Caki2 (cell line): ENCODE measurements around the gene PIGT. TPM values are rescaled to one million over a fixed set of nuclear protein-coding genes. Genes with fewer than 3 reads are reported as not detected.

ENCODE experiments used
- DNase-seq: peaks from one replicate; pipeline ENCODE4 v3.0.0-alpha.2; 2015; ENCODE audit warnings: low read depth
- in situ Hi-C: cut with HindIII; loops from 2 replicates; pipeline ENCODE4 v1.10.0; 2016; ENCODE audit warnings: low sequenced_read_pairs, low pct_unique_long_range_greater_than_20kb, mixed read lengths
- total RNA-seq: library from RNA; depleted of rRNA; stranded (reverse); fragments of >200 nt; shearing (Covaris generic); gene quantifications from 2 replicates; pipeline ENCODE4 v1.2.3, GENCODE V29; 2014; ENCODE audit warnings: low replicate concordance; rRNA removed

PIGT gene
- 66.4 and 89.4 TPM in 2 replicates for total RNA-seq

GRCh38 chr20:45415822-45416637 lies at the start of gene PIGT:
Gene PIGT (plus strand): TSS chr20:45416141. CDS start chr20:45416157, 16 bp downstream.
- DNase-seq = peak; percentile 83
- in situ Hi-C loops = no loop called here

GRCh38 chr20:45366192-45366591 lies 49.7 kb upstream of the PIGT start:
- in situ Hi-C loops = no loop called here
- DNase-seq = no peak

GRCh38 chr20:45366631-45367030 lies 49.3 kb upstream of the PIGT start:
- no peak for DNase-seq
- in situ Hi-C loops = no loop called here

GRCh38 chr20:45367126-45367525 lies 48.8 kb upstream of the PIGT start:
- no peak for DNase-seq
- in situ Hi-C loops = no loop called here

DNA sequence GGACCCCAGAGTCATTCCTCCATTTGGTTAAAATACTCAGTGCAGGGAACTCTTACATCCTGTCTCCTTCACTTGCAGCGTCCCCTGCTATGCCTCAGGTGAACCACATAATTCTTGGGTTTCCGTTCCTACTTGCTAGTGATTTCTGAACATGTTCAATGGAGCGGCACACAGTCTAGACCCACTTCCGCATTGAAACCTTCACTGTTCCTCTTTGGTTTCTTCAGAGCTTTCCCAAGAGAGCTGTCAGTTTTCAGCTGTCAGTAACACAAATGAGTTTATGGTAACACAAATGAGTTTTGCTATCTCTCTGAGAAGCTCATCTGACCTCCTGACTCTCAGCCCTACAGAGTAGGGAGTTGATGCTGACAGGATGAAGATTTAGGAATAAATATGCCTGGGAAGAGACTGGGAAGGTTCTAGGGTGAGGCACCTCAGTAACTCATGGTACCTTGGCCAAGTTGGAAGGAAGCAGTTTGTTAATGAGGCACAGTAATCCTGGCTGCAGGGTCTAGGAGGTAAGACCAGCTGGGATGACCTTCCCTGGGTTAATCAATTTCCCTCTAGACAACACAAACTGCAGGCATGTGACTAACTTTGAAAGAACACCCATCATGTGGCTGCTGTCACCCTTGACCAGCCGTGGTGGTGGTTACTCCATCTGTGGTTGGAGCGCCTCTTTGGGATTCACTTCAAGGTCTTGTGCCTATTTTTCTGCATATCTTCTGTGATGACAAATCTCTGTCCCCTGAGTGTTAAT lies 47.5 kb upstream of the PIGT start:
- in situ Hi-C loops = no loop called here
- DNase-seq = no peak

DNA sequence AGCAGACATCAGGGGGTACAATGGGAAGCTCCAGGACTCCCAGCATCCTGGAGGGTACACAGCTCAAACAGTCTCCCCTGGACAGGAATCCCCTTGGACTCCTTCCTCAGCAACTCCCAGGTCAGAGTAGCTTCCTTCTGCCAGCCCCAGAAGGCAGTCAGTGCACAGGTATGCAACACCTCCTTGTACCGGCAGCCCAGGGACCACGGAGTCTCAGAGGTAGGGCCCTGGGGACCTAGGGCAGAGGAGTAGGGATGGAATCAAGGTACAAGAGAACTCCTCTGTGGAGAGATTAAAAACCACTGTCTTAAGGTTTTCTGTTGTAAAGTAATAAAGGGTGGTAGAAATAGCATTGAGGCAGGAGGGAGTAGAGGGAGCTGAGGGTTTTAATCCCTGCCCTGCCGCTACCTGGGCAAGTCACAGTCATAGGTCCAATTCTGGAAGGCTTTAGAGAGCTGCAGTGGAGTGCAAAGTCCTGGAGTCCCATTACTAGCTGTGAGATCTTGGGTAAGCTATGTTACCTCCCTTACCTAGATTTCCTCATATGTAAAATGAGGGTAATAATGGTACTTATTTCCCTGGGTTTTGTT lies 45.3 kb upstream of the PIGT start:
- no peak for DNase-seq
- in situ Hi-C loops = no loop called here

- in situ Hi-C loops = no loop called here
- DNase-seq = no peak
These were observed 43.7 kb upstream of the PIGT start for GRCh38 chr20:45372241-45372640.

GRCh38 chr20:45372646-45373352 lies 43.1 kb upstream of the PIGT start:
- no peak for DNase-seq
- in situ Hi-C loops = no loop called here

DNA sequence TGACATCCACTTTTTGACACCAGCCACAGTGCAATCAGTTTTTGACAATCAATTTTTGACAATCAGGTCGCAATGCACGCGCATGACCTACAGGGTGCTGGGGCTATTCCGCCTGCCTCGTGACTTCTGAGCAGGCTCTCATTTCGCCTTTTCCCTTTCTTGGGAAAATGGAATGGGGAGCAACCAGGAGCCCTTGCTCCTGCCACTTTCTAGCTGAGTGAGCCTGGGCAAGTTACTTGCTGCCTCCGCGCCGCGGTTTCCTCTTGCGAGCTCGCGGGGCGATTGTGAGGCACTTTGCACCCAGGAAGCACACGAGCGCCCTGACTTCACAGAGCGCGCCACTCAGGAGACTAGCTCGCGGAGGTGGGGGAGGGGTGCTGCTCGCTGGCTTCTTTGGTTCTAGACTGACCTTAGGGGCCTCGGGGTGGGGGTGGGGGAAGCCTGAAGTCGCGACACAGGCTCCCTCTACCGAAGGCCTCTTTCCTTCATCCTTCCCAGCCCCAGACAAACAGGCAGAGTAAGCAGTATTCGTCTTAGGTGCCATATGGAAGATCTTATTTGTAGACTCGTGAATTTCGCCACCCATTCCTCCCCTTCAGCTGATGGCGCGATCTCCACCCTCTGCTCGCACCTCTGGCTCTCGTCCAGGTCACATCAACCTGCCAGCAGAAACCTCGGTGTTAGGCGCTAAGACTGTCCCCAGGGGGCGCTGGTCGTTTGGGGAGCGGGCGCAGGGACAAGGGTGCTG lies 42.4 kb upstream of the PIGT start:
- in situ Hi-C loops = no loop called here
- DNase-seq = peak; percentile 75

- DNase-seq = no peak
- in situ Hi-C loops = no loop called here
These were observed 41.9 kb upstream of the PIGT start for GRCh38 chr20:45374101-45374467.

- in situ Hi-C loops = no loop called here
- no peak for DNase-seq
These were observed 41.0 kb upstream of the PIGT start for GRCh38 chr20:45374966-45375365.

DNA sequence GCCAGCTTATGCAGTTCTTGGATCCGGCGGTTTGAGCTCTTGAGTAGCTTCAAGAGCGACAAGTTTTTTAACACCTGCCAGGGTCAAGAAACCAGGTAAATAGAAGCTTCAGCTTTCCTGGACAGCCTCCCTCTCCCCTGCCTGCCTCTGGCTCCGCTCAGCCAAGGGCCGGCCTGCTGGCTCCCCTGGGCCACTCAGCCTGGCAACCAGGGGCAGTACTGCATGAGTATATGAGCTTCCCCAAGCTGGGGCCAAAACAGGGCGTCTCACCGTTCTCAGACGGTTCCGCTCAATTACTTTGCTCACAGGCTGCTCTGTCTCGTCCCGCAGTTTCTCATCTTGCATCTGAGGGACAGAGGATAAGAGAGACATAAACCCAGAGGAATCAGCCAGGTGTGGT lies 38.7 kb upstream of the PIGT start:
- in situ Hi-C loops = no loop called here
- DNase-seq = peak; percentile 61

DNA sequence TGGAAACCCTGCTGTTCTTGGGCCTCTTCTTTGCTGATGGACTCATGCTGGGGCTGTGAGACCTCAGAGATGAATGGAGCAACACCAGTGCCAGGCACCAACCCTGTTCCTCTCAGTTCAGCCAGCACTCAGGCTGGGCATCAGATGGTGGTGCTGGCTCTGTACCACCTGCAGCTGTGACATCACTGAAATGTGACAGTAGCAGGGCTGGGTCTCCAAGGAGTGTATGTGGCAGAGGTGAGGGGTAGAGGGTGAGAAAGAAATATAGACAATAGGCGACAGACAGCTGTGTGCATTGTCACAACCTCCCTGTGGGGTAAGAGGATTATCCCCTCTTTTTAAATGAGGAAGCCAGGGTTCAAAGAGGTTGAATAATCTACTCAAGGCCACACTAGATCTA lies 37.8 kb upstream of the PIGT start, which contains the start of gene TP53TG5:
Gene TP53TG5 (minus strand): TSS at position 135 of the 400 bp plus-strand sequence. CDS start 89 bp downstream, at position 46.
- no peak for DNase-seq
- in situ Hi-C loops = no loop called here

DNA sequence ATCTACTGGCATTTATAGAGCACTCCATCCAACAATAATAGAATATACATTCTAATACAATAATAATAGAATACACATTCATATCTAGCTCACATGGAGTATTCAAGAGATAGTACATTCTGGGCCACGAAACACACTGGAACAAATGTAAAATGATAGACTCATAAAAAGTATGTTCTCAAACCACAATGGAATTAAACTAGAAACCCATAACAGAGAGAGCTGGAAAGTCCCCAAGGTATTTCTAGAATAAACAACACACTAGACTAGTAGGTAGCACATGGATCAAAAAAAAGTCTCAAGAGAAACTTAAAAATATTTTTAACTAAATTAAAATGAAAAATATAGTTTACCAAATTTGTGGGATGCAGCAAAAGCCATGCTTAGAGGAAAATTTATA lies 28.7 kb upstream of the PIGT start:
- in situ Hi-C loops = no loop called here
- no peak for DNase-seq

- no peak for DNase-seq
- in situ Hi-C loops = no loop called here
These were observed 25.0 kb upstream of the PIGT start for GRCh38 chr20:45390931-45391330.

- in situ Hi-C loops = no loop called here
- no peak for DNase-seq
These were observed 24.4 kb upstream of the PIGT start for GRCh38 chr20:45391559-45391958.

DNA sequence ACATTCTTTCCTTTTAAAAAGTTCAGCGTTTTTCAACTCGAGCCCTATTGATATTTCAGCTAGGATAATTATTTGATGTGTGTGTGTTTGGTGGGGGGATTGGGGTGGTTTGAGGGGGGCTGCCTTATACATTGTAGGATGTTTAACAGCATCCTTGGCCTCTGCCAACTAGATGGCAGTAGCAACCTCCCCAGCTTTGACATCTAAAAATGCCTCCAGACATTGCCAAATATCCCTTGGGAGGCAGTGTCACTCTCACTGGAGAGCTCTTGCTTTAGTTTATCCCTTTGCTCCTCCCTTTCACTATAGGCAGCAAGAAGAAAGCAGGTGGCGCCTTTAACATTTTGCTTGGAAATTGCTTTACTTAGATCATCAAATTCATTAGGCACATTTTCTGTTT lies 23.2 kb upstream of the PIGT start:
- no peak for DNase-seq
- in situ Hi-C loops = no loop called here
